NCI-H128 (cell line): Measurements from ENCODE around the gene RBM22.

Source experiments
- DNase-seq: peaks from one replicate; lab custom pipeline; 2025; ENCODE audit not compliant: unreplicated experiment; lab: John Stamatoyannopoulos, UW

RBM22 gene

DNA sequence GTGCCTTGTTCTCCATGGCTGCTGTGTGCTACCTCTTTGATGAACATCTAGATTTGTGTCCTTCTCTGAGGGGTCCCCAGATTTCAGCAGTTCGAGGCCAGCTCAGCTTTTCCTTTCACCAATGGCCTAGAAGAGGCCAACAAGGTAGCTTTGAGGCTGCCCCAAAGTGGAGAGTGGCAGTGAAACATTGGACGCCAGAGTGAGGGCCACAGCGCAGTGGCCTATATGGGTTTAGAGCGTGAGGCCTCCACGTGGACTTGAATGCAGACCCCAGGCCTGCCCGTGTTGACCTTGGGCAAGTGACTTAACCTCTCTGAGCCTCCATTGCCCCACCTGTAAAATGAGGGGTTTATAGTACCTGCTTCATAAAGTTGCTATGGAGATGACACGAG, 28.0 kb downstream of the RBM22 start:
- DNase-seq, result no peak

GRCh38 chr5:150672237-150672883, 28.5 kb downstream of the RBM22 start:
- no peak for DNase-seq

- no peak for DNase-seq
Measured at GRCh38 chr5:150671509-150672236, 29.2 kb downstream of the RBM22 start.

- no peak for DNase-seq
Measured at GRCh38 chr5:150670948-150671310, 29.9 kb downstream of the RBM22 start.

DNA sequence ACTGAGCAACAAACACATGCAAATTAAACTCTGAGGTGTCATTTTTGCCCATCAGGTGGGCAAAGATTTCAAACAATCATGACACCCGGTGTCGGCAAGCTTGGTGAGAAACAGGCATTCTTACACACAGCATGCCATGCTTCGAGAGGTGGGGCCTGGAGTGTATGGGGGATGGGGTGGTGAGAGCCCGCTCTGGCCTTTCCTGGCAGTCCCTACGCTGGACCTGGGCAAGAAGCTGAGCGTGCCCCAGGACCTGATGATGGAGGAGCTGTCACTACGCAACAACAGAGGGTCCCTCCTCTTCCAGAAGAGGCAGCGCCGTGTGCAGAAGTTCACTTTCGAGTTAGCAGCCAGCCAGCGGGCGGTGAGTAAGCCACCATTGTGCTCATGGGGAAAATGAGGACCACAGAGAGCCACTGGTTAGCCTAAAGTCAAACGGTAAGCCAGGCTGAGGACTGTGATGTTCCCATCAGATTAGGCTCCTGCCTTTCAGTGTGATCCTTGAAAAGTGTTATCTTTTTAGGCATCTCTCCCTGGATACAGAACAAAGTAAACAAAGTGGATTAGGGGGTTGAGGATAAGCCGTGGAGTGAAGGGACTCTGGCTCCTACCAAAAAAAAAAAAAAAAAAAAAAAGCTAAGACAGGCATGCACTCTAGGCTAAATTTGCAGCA, 30.5 kb downstream of the RBM22 start:
- DNase-seq, result no peak

- DNase-seq, result no peak
Measured at GRCh38 chr5:150665044-150665443, 35.8 kb downstream of the RBM22 start.

GRCh38 chr5:150663936-150664335, 36.9 kb downstream of the RBM22 start:
- no peak for DNase-seq

DNA sequence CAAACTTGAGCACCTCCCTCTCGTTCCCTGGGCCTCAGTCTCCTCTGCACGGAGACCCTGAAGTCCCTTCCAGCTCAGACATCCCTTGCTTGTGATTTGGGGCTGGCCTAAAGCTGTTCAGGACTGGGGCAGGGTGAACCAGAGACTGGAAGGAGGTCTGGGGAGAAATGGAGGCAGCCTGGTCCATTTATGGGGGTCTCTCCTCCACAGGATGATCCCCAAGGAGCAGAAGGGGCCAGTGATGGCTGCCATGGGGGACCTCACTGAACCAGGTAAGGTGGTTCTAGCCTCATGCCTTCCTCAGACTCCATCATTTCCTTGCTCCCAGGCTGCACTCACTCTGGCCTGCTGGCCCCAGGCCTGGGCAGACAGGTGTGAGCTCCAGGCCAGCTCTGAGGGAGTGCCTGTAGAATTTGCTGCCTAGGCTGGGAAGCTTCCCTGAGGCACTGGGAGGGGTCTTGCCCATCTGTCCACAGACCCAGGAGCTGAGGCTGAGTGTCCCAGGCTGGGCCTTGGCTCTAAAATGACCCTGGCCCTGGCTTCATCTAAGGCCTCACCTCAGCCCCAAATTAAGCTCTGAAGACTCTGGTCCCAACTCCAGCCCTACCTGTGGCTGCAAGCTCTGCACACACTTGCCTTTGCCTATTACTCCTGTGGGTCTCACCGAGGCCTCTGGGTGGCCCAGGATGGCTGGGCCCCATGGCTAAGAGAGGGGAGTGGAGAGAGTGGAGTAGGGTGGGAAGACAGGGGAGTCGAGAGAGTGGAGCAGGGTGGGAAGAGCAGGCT, 37.9 kb downstream of the RBM22 start:
- no peak for DNase-seq

DNA sequence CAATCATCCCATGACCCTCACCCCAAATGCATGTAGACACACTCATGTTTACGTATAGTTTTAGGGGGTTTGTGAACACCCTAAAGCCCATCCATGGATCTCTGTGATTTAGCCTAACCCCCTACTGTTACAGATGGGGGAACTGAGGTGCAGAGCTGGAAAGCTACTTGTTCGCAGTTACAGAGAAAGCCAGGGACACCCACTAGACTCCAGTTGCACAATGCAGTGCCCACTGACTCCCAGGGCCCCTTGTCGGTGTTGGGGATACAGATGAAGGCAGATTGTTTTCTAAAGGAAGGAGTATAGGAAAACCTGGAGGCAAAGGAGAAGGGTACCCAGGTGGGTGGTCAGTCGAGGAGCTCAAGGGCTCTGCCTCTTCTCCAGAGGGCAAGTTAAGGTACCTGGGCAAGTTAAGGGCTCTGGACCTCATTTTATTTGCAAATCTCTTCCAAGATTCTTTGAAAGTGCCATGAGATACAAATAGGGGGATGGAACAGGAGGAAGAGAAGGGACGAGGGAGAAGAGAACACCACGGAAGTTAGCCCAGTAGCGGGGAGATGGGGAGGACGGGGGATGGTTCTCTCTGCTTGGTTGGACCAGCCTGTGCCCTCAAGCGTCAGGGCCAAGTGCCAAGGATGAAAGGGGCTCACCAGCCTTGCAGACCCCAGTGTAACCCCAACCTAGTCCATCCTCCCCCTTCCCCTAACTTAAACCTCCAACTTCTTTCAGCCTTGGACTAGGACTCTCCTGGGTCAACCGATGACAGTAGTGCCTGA, 38.9 kb downstream of the RBM22 start:
- DNase-seq, result no peak

DNA sequence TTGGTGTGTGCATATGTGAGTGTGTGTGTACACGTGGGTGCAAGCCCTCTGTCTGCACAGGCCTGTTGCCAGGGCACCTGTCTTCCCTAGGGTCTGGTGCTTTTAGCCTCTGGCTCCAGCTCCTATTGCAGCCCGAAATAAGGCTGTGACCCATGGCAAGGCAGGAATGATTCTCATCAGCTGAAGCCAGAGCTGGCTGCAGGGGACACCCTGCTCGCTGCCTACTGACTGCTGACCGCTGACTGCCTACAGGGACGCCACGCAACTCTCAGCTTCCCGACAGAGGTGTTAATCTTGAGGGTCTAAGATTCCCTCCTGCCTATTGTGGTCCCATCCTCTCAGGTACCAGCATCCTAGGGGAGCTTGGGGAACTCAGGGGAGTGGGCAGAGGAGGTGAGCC, 39.8 kb downstream of the RBM22 start, which contains the start of gene MYOZ3:
Gene MYOZ3, plus strand, starts transcription at position 166 of the 400 bp plus-strand sequence. CDS start 1,691 bp downstream, outside the sequence.
- no peak for DNase-seq

- no peak for DNase-seq
Measured at GRCh38 chr5:150660108-150660831, 40.6 kb downstream of the RBM22 start.

GRCh38 chr5:150659360-150660107, 41.3 kb downstream of the RBM22 start:
- no peak for DNase-seq

DNA sequence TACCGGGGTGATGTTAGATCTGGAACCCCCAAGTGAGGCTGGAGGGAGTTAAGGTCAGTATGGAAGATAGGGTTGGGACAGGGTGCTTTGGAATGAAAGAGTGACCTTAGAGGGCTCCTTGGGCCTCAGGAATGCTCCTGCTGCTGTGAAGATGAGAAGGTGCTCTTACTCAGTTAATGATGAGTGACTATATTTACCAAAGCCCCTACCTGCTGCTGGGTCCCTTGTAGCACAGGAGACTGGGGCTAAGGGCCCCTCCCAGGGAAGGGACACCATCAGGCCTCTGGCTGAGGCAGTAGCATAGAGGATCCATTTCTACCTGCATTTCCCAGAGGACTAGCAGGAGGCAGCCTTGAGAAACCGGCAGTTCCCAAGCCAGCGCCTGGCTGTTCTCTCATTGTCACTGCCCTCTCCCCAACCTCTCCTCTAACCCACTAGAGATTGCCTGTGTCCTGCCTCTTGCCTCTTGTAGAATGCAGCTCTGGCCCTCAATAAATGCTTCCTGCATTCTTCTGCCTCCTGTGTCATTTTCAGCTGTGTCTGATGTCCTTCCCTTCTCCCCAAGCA, 42.1 kb downstream of the RBM22 start:
- DNase-seq, result no peak

GRCh38 chr5:150658121-150658520, 42.7 kb downstream of the RBM22 start:
- DNase-seq, result no peak

DNA sequence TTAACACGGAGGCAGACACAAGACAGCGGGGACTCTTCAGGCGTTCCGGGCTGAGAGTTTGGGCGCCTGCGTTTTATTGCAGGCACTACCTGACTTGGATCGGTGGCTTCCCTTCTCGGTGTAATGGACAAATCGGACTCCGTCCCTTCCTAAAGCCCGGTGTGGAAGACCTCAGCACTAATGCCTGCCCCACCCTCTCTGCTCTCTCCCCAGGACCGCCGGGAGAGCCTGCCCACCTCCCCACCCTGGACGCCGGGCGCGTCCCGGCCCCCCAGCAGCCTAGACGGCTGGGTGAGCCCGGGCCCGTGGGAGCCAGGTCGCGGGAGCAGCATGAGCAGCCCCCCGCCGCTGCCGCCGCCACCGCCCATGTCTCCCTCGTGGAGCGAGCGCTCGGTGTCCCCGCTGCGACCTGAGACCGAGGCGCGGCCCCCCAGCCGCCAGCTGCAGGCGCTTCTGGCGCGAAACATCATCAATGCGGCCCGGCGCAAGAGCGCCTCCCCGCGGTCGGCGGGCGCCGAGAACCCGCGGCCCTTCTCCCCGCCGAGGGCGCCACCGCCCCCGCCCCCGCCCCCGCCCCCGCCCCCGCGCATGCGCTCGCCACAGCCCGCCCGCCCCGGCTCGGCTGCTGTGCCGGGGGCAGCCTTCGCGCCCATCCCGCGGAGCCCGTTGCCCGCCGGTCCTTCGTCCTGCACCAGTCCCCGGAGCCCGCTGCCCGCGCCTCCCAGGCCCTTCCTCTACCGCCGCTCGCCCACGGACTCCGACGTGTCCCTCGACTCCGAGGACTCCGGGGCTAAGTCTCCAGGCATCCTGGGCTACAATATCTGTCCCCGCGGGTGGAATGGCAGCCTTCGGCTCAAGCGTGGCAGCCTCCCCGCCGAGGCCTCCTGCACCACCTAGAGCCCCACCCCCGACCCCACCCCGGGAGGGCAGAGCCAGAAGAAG, 44.4 kb downstream of the RBM22 start:
- peak; percentile 44 for DNase-seq

- DNase-seq, result no peak
Measured at GRCh38 chr5:150655221-150655620, 45.6 kb downstream of the RBM22 start.

DNA sequence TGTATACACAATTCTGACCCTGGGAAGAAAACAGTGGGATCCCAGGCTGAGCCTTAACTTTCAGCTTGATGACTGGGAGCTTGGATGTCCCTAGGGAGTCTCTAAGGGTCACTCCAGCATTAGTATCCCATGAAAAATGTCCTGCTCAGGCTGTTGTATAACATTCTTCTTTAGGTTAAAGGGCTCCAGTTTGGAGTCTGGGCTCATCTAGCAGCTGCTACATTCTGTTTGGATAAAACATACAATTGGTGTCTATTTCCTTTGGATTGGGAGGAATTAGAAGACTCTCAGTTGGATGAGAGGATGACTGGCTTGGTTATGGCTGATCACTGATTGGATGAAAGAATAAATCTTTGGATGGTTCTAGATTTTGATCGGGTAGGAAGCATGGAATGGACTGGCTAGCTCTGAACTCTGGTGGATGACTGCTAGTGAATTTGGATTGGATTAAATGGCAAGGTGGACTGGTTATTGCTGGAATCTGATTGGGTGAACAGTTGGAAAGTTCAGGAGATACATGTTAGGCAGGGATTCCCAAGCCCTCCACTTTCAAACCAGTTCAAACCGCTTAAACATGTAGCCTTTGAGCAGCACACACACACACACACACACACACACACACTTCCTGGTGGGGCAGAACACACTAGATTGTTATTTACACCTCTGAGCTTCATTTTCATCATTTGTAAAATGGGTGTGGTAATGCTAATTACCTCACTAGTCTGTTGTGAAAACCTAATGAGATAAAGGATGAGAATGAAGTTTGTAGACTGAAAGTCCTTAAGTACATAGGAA, 46.9 kb downstream of the RBM22 start:
- no peak for DNase-seq
